Measurements from ENCODE around the gene NTHL1. TPM values are rescaled to one million over a fixed set of nuclear protein-coding genes. Genes with fewer than 3 reads are reported as not detected.

Gene NTHL1
- total RNA-seq, 1 experiment from 2014 or later, result 148 TPM

GRCh38 chr16:2072926-2073325, 25.3 kb upstream of the NTHL1 start:
- in situ Hi-C loops (cut with HindIII; ENCODE audit: low pct_unique_long_range_greater_than_20kb, low sequenced_read_pairs), result no loop called here
- no peak for DNase-seq (ENCODE audit: low read depth)

GRCh38 chr16:2071454-2072202, 24.0 kb upstream of the NTHL1 start:
- in situ Hi-C loops (cut with HindIII; ENCODE audit: low pct_unique_long_range_greater_than_20kb, low sequenced_read_pairs), result no loop called here
- DNase-seq (ENCODE audit: low read depth), result no peak

GRCh38 chr16:2070576-2071453, 23.2 kb upstream of the NTHL1 start:
- DNase-seq (ENCODE audit: low read depth), result no peak
- in situ Hi-C loops (cut with HindIII; ENCODE audit: low pct_unique_long_range_greater_than_20kb, low sequenced_read_pairs), result no loop called here

- in situ Hi-C loops (cut with HindIII; ENCODE audit: low pct_unique_long_range_greater_than_20kb, low sequenced_read_pairs), result no loop called here
- no peak for DNase-seq (ENCODE audit: low read depth)
Measured at GRCh38 chr16:2066139-2066538, 18.5 kb upstream of the NTHL1 start.

GRCh38 chr16:2064368-2064945, 16.8 kb upstream of the NTHL1 start:
- in situ Hi-C loops (cut with HindIII; ENCODE audit: low pct_unique_long_range_greater_than_20kb, low sequenced_read_pairs), result no loop called here

GRCh38 chr16:2063861-2064260, 16.2 kb upstream of the NTHL1 start:
- in situ Hi-C loops (cut with HindIII; ENCODE audit: low pct_unique_long_range_greater_than_20kb, low sequenced_read_pairs), result no loop called here
- no peak for DNase-seq (ENCODE audit: low read depth)

More at GRCh38 chr16:2064368-2064945, 16.8 kb upstream of the NTHL1 start:
- DNase-seq (ENCODE audit: low read depth), result no peak

- DNase-seq (ENCODE audit: low read depth), result no peak
- in situ Hi-C loops (cut with HindIII; ENCODE audit: low pct_unique_long_range_greater_than_20kb, low sequenced_read_pairs), result no loop called here
Measured at GRCh38 chr16:2062801-2063200, 15.2 kb upstream of the NTHL1 start.

- no peak for DNase-seq (ENCODE audit: low read depth)
- in situ Hi-C loops (cut with HindIII; ENCODE audit: low pct_unique_long_range_greater_than_20kb, low sequenced_read_pairs), result no loop called here
Measured at GRCh38 chr16:2061526-2061925, 13.9 kb upstream of the NTHL1 start.

- in situ Hi-C loops (cut with HindIII; ENCODE audit: low pct_unique_long_range_greater_than_20kb, low sequenced_read_pairs), result no loop called here
- no peak for DNase-seq (ENCODE audit: low read depth)
Measured at GRCh38 chr16:2061023-2061422, 13.4 kb upstream of the NTHL1 start.

- in situ Hi-C loops (cut with HindIII; ENCODE audit: low pct_unique_long_range_greater_than_20kb, low sequenced_read_pairs), result no loop called here
- no peak for DNase-seq (ENCODE audit: low read depth)
Measured at GRCh38 chr16:2060346-2060745, 12.7 kb upstream of the NTHL1 start.

GRCh38 chr16:2058872-2059271, 11.2 kb upstream of the NTHL1 start:
- peak; percentile 39 for DNase-seq (ENCODE audit: low read depth)
- in situ Hi-C loops (cut with HindIII; ENCODE audit: low pct_unique_long_range_greater_than_20kb, low sequenced_read_pairs), result no loop called here

- no peak for DNase-seq (ENCODE audit: low read depth)
- in situ Hi-C loops (cut with HindIII; ENCODE audit: low pct_unique_long_range_greater_than_20kb, low sequenced_read_pairs), result no loop called here
Measured at GRCh38 chr16:2058420-2058819, 10.8 kb upstream of the NTHL1 start.

GRCh38 chr16:2057438-2057837, 9.8 kb upstream of the NTHL1 start:
- DNase-seq (ENCODE audit: low read depth), result no peak
- in situ Hi-C loops (cut with HindIII; ENCODE audit: low pct_unique_long_range_greater_than_20kb, low sequenced_read_pairs), result no loop called here

- in situ Hi-C loops (cut with HindIII; ENCODE audit: low pct_unique_long_range_greater_than_20kb, low sequenced_read_pairs), result no loop called here
- no peak for DNase-seq (ENCODE audit: low read depth)
Measured at GRCh38 chr16:2056681-2057407, 9.2 kb upstream of the NTHL1 start.

GRCh38 chr16:2056077-2056476, 8.4 kb upstream of the NTHL1 start:
- no peak for DNase-seq (ENCODE audit: low read depth)
- in situ Hi-C loops (cut with HindIII; ENCODE audit: low pct_unique_long_range_greater_than_20kb, low sequenced_read_pairs), result no loop called here

- in situ Hi-C loops (cut with HindIII; ENCODE audit: low pct_unique_long_range_greater_than_20kb, low sequenced_read_pairs), result no loop called here
- DNase-seq (ENCODE audit: low read depth), result no peak
Measured at GRCh38 chr16:2054543-2055245, 7.1 kb upstream of the NTHL1 start.

GRCh38 chr16:2053897-2054296, 6.3 kb upstream of the NTHL1 start:
- no peak for DNase-seq (ENCODE audit: low read depth)
- in situ Hi-C loops (cut with HindIII; ENCODE audit: low pct_unique_long_range_greater_than_20kb, low sequenced_read_pairs), result no loop called here

- no peak for DNase-seq (ENCODE audit: low read depth)
- in situ Hi-C loops (cut with HindIII; ENCODE audit: low pct_unique_long_range_greater_than_20kb, low sequenced_read_pairs), result no loop called here
Measured at GRCh38 chr16:2053211-2053610, 5.6 kb upstream of the NTHL1 start.
